ENCODE measurements around the gene PTPRN2.

DNA sequence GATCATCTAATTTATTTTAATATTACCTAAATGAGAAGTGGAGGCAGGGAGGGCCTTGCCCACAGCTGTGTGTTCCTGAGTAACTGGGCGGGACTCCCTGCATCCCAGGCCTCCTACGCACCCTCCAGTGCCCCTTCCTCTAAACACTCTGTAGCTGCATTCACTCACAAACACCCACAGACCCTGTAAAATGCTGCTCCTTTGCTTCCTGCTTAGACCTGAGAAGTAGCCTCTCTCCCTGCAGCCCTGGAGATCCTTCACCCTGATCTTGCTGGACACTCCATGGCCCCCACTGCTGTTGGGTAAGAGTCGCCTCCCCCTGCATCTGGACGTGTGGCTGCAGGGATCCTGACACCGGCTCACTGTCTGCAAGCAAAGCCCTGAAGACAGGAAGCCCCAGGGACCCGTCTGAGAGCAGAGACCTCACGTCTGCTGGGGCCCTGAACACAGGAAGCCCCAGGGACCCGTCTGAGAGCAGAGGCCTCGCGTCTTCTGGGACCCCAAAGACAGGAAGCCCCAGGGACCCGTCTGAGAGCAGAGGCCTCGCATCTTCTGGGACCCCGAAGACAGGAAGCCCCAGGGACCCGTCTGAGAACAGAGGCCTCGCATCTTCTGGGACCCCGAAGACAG is 661.0 kb downstream of the PTPRN2 start:
- TF ChIP-seq, protein P1, sequence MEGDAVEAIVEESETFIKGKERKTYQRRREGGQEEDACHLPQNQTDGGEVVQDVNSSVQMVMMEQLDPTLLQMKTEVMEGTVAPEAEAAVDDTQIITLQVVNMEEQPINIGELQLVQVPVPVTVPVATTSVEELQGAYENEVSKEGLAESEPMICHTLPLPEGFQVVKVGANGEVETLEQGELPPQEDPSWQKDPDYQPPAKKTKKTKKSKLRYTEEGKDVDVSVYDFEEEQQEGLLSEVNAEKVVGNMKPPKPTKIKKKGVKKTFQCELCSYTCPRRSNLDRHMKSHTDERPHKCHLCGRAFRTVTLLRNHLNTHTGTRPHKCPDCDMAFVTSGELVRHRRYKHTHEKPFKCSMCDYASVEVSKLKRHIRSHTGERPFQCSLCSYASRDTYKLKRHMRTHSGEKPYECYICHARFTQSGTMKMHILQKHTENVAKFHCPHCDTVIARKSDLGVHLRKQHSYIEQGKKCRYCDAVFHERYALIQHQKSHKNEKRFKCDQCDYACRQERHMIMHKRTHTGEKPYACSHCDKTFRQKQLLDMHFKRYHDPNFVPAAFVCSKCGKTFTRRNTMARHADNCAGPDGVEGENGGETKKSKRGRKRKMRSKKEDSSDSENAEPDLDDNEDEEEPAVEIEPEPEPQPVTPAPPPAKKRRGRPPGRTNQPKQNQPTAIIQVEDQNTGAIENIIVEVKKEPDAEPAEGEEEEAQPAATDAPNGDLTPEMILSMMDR (IDR thresholded peaks at IDR 0.05) = no peak
- TF ChIP-seq POLR2AphosphoS5 (IDR thresholded peaks at IDR 0.05; ENCODE audit: low read depth, low read length) (no peak), SIN3A (IDR thresholded peaks at IDR 0.05; ENCODE audit: borderline replicate concordance, insufficient read depth, low read depth, low read length) (no peak), TCF7L2 (IDR thresholded peaks at IDR 0.05; ENCODE audit: low read depth, low read length) (no peak)
